ENCODE measurements around the gene UST.

The UST gene

GRCh38 chr6:148808786-148809304, 62.0 kb downstream of the UST start:
- no peak for DNase-seq

GRCh38 chr6:148811459-148811858, 64.6 kb downstream of the UST start:
- DNase-seq = no peak

GRCh38 chr6:148814082-148814790, 67.4 kb downstream of the UST start:
- no peak for DNase-seq

- DNase-seq = no peak
These were observed 68.0 kb downstream of the UST start for GRCh38 chr6:148814869-148815268.

- no peak for DNase-seq
These were observed 69.3 kb downstream of the UST start for GRCh38 chr6:148816117-148816516.

- no peak for DNase-seq
These were observed 70.9 kb downstream of the UST start for GRCh38 chr6:148817689-148818088.

GRCh38 chr6:148818939-148819575, 72.2 kb downstream of the UST start:
- DNase-seq = no peak

GRCh38 chr6:148819852-148820251, 73.0 kb downstream of the UST start:
- DNase-seq = no peak

GRCh38 chr6:148822819-148823218, 76.0 kb downstream of the UST start:
- DNase-seq = no peak

- DNase-seq = no peak
These were observed 77.5 kb downstream of the UST start for GRCh38 chr6:148824291-148824690.

- DNase-seq = no peak
These were observed 78.1 kb downstream of the UST start for GRCh38 chr6:148824960-148825359.

GRCh38 chr6:148825492-148825891, 78.7 kb downstream of the UST start:
- no peak for DNase-seq

- DNase-seq = no peak
These were observed 80.7 kb downstream of the UST start for GRCh38 chr6:148827416-148828045.

- no peak for DNase-seq
These were observed 81.2 kb downstream of the UST start for GRCh38 chr6:148828047-148828446.

GRCh38 chr6:148829415-148830101, 82.7 kb downstream of the UST start:
- DNase-seq = no peak

GRCh38 chr6:148830614-148831013, 83.8 kb downstream of the UST start:
- peak; percentile 70 for DNase-seq

GRCh38 chr6:148831064-148831463, 84.2 kb downstream of the UST start:
- DNase-seq = peak; percentile 81

GRCh38 chr6:148831531-148831930, 84.7 kb downstream of the UST start:
- DNase-seq = no peak

- DNase-seq = peak; percentile 73
These were observed 89.2 kb downstream of the UST start for GRCh38 chr6:148835920-148836441.

- DNase-seq = no peak
These were observed 89.9 kb downstream of the UST start for GRCh38 chr6:148836751-148837150.

GRCh38 chr6:148837941-148838340, 91.1 kb downstream of the UST start:
- no peak for DNase-seq

GRCh38 chr6:148839044-148839443, 92.2 kb downstream of the UST start:
- DNase-seq = no peak

GRCh38 chr6:148840256-148840655, 93.4 kb downstream of the UST start:
- no peak for DNase-seq
